H9 (cell line): Measurements from ENCODE around the gene VSX1. TPM values are rescaled to one million over a fixed set of nuclear protein-coding genes. Genes with fewer than 3 reads are reported as not detected.

Source experiments
- DNase-seq: peaks from one replicate; pipeline ENCODE4 v3.0.0-alpha.2; 2017
- H2AFZ ChIP-seq: one replicate; pipeline ENCODE4 v1.6.1; 2013; ENCODE audit warnings: mild to moderate bottlenecking, low read length, control low read depth, moderate library complexity
- H2AK5ac ChIP-seq: 2 replicates; pipeline ENCODE4 v1.6.1; 2013; ENCODE audit warnings: low read length, control low read depth, mixed read lengths; ENCODE audit not compliant: insufficient read length
- H2BK120ac ChIP-seq: one replicate; pipeline ENCODE4 v1.6.1; 2013; ENCODE audit warnings: low read depth, mild to moderate bottlenecking, low read length, control low read depth, inconsistent platforms; ENCODE audit not compliant: poor library complexity, severe bottlenecking
- H2BK12ac ChIP-seq: 2 replicates; pipeline ENCODE4 v1.6.1; 2013; ENCODE audit warnings: low read length, control low read depth, mixed read lengths, low read depth; ENCODE audit not compliant: insufficient read length
- H2BK15ac ChIP-seq: 2 replicates; pipeline ENCODE4 v1.6.1; 2013; ENCODE audit warnings: low read depth, low read length, control low read depth
- H2BK20ac ChIP-seq: one replicate; pipeline ENCODE4 v1.6.1; 2013; ENCODE audit warnings: low read depth, mild to moderate bottlenecking, low read length, control low read depth, inconsistent platforms; ENCODE audit not compliant: poor library complexity, severe bottlenecking
- H2BK5ac ChIP-seq: 2 replicates; pipeline ENCODE4 v1.6.1; 2013; ENCODE audit warnings: low read length, control low read depth, mixed read lengths; ENCODE audit not compliant: insufficient read length
- H3K14ac ChIP-seq: 2 replicates; pipeline ENCODE4 v1.6.1; 2013; ENCODE audit warnings: low read length, control low read depth; ENCODE audit not compliant: insufficient read depth
- H3K18ac ChIP-seq: 2 replicates; pipeline ENCODE4 v1.6.1; 2013; ENCODE audit warnings: low read depth, mild to moderate bottlenecking, mixed read lengths, low read length, control low read depth; ENCODE audit not compliant: insufficient read length
- H3K23ac ChIP-seq: 2 replicates; pipeline ENCODE4 v1.6.1; 2013; ENCODE audit warnings: low read length, control low read depth, mixed read lengths, low read depth; ENCODE audit not compliant: insufficient read length
- H3K23me2 ChIP-seq: 2 replicates; pipeline ENCODE4 v1.6.1; 2013; ENCODE audit warnings: low read depth, mild to moderate bottlenecking, mixed read lengths, low read length, control low read depth; ENCODE audit not compliant: insufficient read length, poor library complexity, severe bottlenecking
- H3K27ac ChIP-seq: 2 replicates; pipeline ENCODE4 v1.5.1; 2013; ENCODE audit warnings: low read length, control low read depth, mixed read lengths, low read depth; ENCODE audit not compliant: insufficient read length
- H3K27me3 ChIP-seq: 2 replicates; pipeline ENCODE4 v1.6.1; 2013; ENCODE audit warnings: low read length, control low read depth, inconsistent platforms; ENCODE audit not compliant: insufficient read depth
- H3K4ac ChIP-seq: 2 replicates; pipeline ENCODE4 v1.6.1; 2013; ENCODE audit warnings: low read depth, mild to moderate bottlenecking, control low read depth, inconsistent platforms, low read length, moderate library complexity
- H3K4me1 ChIP-seq: 2 replicates; pipeline ENCODE4 v1.6.1; 2013; ENCODE audit warnings: low read length, control low read depth, inconsistent platforms; ENCODE audit not compliant: insufficient read depth
- H3K4me2 ChIP-seq: 2 replicates; pipeline ENCODE4 v1.6.1; 2013; ENCODE audit warnings: low read length, control low read depth, mixed read lengths; ENCODE audit not compliant: insufficient read length, insufficient read depth
- H3K56ac ChIP-seq: 2 replicates; pipeline ENCODE4 v1.6.1; 2013; ENCODE audit warnings: low read depth, mild to moderate bottlenecking, mixed read lengths, low read length, control low read depth; ENCODE audit not compliant: insufficient read length
- H3K79me1 ChIP-seq: 2 replicates; pipeline ENCODE4 v1.6.1; 2013; ENCODE audit warnings: low read depth, mild to moderate bottlenecking, moderate library complexity, low read length, control low read depth, inconsistent platforms; ENCODE audit not compliant: insufficient read depth, poor library complexity, severe bottlenecking
- H3K79me2 ChIP-seq: 2 replicates; pipeline ENCODE4 v1.6.1; 2013; ENCODE audit warnings: low read length, control low read depth, inconsistent platforms; ENCODE audit not compliant: insufficient read depth
- H3K9ac ChIP-seq: 2 replicates; pipeline ENCODE4 v1.6.1; 2013; ENCODE audit warnings: low read length, control low read depth, mixed read lengths; ENCODE audit not compliant: insufficient read length; ENCODE audit errors: extremely low read depth
- H3K9me3 ChIP-seq: one replicate; pipeline ENCODE4 v1.6.1; 2013; ENCODE audit warnings: low read depth, low read length, inconsistent platforms; ENCODE audit not compliant: control insufficient read depth
- H3T11ph ChIP-seq: one replicate; pipeline ENCODE4 v1.6.1; 2013; ENCODE audit warnings: mild to moderate bottlenecking, low read length, control low read depth, inconsistent platforms
- H4K20me1 ChIP-seq: one replicate; pipeline ENCODE4 v1.6.1; 2013; ENCODE audit not compliant: control insufficient read depth, insufficient read length, insufficient read depth
- H4K5ac ChIP-seq: 2 replicates; pipeline ENCODE4 v1.6.1; 2013; ENCODE audit warnings: low read depth, mild to moderate bottlenecking, mixed read lengths, low read length, control low read depth; ENCODE audit not compliant: insufficient read length
- H4K8ac ChIP-seq: replicated peaks from 2 replicates; pipeline ENCODE4 v1.6.1; 2013; ENCODE audit warnings: low read length, control low read depth, mixed read lengths, low read depth; ENCODE audit not compliant: insufficient read length
- H4K91ac ChIP-seq: 2 replicates; pipeline ENCODE4 v1.6.1; 2013; ENCODE audit warnings: low read depth, mild to moderate bottlenecking, moderate library complexity, mixed read lengths, low read length, control low read depth; ENCODE audit not compliant: insufficient read length
- H3K27ac Mint-ChIP-seq, 3 experiments: 2 replicates in 2 of 3; 3 replicates in 1 of 3; pipeline ENCODE4 v1.8.0; 2020 to 2021; ENCODE audit warnings: mixed read lengths in 3 of 3, mild to moderate bottlenecking in 1 of 3, moderate library complexity in 1 of 3
- H3K27me3 Mint-ChIP-seq: 2 replicates; pipeline ENCODE4 v1.8.0; 2021; ENCODE audit warnings: low read depth, mild to moderate bottlenecking, moderate library complexity, mixed read lengths
- H3K36me3 Mint-ChIP-seq, 3 experiments: 2 replicates in 2 of 3; 3 replicates in 1 of 3; pipeline ENCODE4 v1.8.0; 2020 to 2021; ENCODE audit warnings: low read depth in 3 of 3, mixed read lengths in 3 of 3; ENCODE audit not compliant: insufficient read depth in 1 of 3
- H3K4me1 Mint-ChIP-seq, 2 experiments: 2 replicates each; pipeline ENCODE4 v1.8.0; 2020; ENCODE audit warnings: mixed read lengths in 2 of 2
- H3K4me3 Mint-ChIP-seq, 2 experiments: 2 replicates in 1 of 2; 3 replicates in 1 of 2; pipeline ENCODE4 v1.8.0; 2020 to 2021; ENCODE audit warnings: mild to moderate bottlenecking in 2 of 2, mixed read lengths in 2 of 2, moderate library complexity in 1 of 2
- H3K9me3 Mint-ChIP-seq, 2 experiments: 2 replicates in 1 of 2; 3 replicates in 1 of 2; pipeline ENCODE4 v1.8.0; 2020; ENCODE audit warnings: mild to moderate bottlenecking in 2 of 2, mixed read lengths in 2 of 2, moderate library complexity in 1 of 2
- WGBS: extraction: QIAGEN DNeasy Blood & Tissue Kit; methylation state at CpG from one replicate; pipeline ENCODE4 v1.1.7; 2013; ENCODE audit warnings: missing lambda C conversion rate, low lambda C conversion rate, mixed read lengths; ENCODE audit not compliant: insufficient read length; ENCODE audit errors: extremely low coverage; 5-methylcytosine and 5-hydroxymethylcytosine counted together
- total RNA-seq: library from RNA; stranded (reverse); gene quantifications from 2 replicates; pipeline ENCODE4 v1.2.1, GENCODE V29; 2021
- TF ChIP-seq, protein P1 (sequence below): fragments of 200-600 bp; sonication (generic); conservative IDR thresholded peaks from 3 replicates; pipeline ENCODE4 v1.8.0; 2021; ENCODE audit warnings: antibody characterized with exemption, mild to moderate bottlenecking

VSX1 gene
- total RNA-seq, 1 experiment from 2014 or later: not detected

DNA sequence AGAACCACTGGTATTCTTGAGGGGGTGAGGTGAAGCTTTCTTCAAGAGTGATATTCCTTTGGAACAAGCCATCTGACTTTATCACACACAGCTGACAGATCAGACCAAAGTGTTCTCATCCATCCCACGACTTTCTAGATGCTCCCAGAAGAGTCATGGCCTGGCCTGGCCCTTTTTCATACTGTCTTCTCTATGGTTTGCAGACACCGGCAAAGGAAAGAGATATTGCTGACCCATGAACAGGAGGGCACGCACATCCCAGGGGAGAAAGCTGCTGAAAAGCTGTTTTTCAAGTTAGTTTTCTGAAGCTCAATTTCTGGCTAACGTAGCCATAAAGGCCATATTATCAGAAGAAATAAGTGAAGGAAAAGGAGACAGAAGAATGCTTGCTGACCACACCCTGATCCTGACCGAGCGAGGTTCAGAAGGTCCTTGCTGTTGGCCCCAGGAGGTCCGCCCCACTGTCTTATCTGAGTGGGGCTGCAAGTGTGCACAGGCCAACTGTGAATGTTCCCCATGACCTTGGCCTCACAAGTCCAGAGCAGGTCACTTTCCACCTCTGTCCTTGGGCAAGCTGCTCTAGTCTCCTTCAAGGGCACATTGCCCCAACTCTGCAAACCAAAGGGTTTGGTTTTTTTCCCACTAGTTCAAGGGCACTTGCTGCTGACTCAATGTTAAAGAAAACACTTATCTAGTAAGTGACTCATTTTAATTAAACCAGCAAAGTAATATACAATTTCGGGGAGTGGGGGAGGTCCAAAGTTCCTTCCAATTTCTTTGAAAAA is 26.0 kb downstream of the VSX1 start:
- no peak overlapping the region for H3K56ac ChIP-seq
- peaks cover 43% of the 10 kb centered on the region; the same call in 1 of the 2 replicates for H3K27me3 ChIP-seq

More for the DNA sequence above, 26.0 kb downstream of the VSX1 start:
- Mint-ChIP-seq H3K36me3 (no peaks in the 10 kb centered on the region), H3K27ac (no peak overlapping the region), H3K27me3 (peaks cover 87% of the 10 kb centered on the region), H3K4me1 (peaks cover 16 to 20% of the 10 kb centered on the region in 2 experiments; a peak in 3 of 4 replicates), H3K4me3 (peak overlapping the region in 1 of 2 experiments; percentile 74; a peak in 1 of 5 replicates), H3K9me3 (no peaks in the 10 kb centered on the region; a peak in 1 of 5 replicates)
- Histone ChIP-seq H3T11ph (no peak overlapping the region), H2BK5ac (no peak overlapping the region), H3K4ac (no peak overlapping the region), H4K20me1 (no peaks in the 10 kb centered on the region), H2BK12ac (no peak overlapping the region), H3K79me2 (no peaks in the 10 kb centered on the region), H3K4me1 (no peaks in the 10 kb centered on the region), H4K91ac (no peak overlapping the region), H4K8ac (no peak overlapping the region), H3K79me1 (no peaks in the 10 kb centered on the region), H4K5ac (no peak overlapping the region), H2BK120ac (no peak overlapping the region), H2BK15ac (no peak overlapping the region), H2BK20ac (no peak overlapping the region), H3K9me3 (no peaks in the 10 kb centered on the region), H2AFZ (no peak overlapping the region), H3K14ac (no peak overlapping the region), H3K27ac (no peak overlapping the region), H3K18ac (no peak overlapping the region), H3K4me2 (no peak overlapping the region), H3K23ac (no peak overlapping the region), H2AK5ac (no peak overlapping the region), H3K23me2 (peaks cover 18% of the 10 kb centered on the region), H3K9ac (no peak overlapping the region)
- TF ChIP-seq, protein P1, sequence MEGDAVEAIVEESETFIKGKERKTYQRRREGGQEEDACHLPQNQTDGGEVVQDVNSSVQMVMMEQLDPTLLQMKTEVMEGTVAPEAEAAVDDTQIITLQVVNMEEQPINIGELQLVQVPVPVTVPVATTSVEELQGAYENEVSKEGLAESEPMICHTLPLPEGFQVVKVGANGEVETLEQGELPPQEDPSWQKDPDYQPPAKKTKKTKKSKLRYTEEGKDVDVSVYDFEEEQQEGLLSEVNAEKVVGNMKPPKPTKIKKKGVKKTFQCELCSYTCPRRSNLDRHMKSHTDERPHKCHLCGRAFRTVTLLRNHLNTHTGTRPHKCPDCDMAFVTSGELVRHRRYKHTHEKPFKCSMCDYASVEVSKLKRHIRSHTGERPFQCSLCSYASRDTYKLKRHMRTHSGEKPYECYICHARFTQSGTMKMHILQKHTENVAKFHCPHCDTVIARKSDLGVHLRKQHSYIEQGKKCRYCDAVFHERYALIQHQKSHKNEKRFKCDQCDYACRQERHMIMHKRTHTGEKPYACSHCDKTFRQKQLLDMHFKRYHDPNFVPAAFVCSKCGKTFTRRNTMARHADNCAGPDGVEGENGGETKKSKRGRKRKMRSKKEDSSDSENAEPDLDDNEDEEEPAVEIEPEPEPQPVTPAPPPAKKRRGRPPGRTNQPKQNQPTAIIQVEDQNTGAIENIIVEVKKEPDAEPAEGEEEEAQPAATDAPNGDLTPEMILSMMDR: no peak
- WGBS: no CpG with 5 or more reads among the region's 8 CpGs
- DNase-seq: no peak
